Adrenal gland (tissue), 5 donors: ENCODE measurements around the gene MAML3.

Experiments
- POLR2A ChIP-seq, 2 donors: fragments of 450-650 bp; IDR thresholded peaks; one replicate each; pipeline ENCODE4 v1.6.1; 2017; ENCODE audit warnings: antibody characterized with exemption in 2 of 2, mild to moderate bottlenecking in 2 of 2, moderate library complexity in 1 of 2
- TF ChIP-seq, protein P1 (sequence below), 6 experiments: fragments of 450-650 bp in 4 of 6; fragments of 200-600 bp in 2 of 6; sonication (generic) in 1 of 6; IDR thresholded peaks; 1 replicate in 5 of 6; 2 replicates in 1 of 6; pipeline versions ENCODE4 v1.5.1 to v1.8.0; 2016 to 2021; ENCODE audit warnings: antibody characterized with exemption in 6 of 6, mild to moderate bottlenecking in 2 of 6, moderate library complexity in 1 of 6
- donor health status: DM: no; HTN: no; CAD: no.

DNA sequence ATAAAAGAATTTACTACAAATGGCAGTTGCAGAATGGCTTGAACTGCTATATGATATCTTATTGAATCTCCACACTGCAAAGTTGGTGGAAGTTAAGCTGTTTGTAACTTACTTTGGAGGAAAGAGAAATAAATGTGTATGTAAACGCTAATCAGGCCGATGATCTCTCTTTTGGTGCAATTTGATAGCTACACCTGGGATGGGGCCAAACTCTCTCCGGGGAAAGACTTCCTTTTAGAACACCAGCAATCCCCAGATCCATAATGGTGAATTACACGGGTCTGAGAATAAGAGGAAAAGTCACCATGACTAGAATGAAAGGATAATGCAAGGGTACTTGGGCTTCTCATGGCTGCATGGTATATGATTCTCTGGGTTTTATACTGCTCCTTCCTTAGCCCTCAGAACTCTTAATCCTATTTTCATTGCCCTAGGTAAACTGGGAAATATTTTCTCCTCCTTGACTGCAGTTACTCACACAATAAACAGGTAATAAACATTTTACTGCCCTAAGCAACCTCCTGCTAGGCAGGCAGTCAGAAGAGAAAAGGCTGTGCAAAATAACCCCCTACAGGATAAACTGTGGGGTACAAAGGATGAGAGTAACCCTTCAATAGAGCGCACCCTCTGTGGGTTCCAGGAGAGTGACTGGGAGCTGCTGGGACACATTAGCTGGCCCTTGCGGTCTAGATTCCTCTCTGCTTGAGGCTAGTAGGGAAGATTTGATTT is 379.1 kb downstream of the MAML3 start:
- TF ChIP-seq, protein P1, sequence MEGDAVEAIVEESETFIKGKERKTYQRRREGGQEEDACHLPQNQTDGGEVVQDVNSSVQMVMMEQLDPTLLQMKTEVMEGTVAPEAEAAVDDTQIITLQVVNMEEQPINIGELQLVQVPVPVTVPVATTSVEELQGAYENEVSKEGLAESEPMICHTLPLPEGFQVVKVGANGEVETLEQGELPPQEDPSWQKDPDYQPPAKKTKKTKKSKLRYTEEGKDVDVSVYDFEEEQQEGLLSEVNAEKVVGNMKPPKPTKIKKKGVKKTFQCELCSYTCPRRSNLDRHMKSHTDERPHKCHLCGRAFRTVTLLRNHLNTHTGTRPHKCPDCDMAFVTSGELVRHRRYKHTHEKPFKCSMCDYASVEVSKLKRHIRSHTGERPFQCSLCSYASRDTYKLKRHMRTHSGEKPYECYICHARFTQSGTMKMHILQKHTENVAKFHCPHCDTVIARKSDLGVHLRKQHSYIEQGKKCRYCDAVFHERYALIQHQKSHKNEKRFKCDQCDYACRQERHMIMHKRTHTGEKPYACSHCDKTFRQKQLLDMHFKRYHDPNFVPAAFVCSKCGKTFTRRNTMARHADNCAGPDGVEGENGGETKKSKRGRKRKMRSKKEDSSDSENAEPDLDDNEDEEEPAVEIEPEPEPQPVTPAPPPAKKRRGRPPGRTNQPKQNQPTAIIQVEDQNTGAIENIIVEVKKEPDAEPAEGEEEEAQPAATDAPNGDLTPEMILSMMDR (IDR thresholded peaks at IDR 0.05) = no peak
- TF ChIP-seq POLR2A (IDR thresholded peaks at IDR 0.05) = no peak
